SU-DHL-6 (cell line): ENCODE data around the gene FEM1B.

ENCODE experiments used
- EZH2phosphoT487 ChIP-seq: fragments of 200-600 bp; sonication (generic), shearing (Covaris generic); conservative IDR thresholded peaks from 2 replicates; pipeline ENCODE4 v1.6.1; 2018; ENCODE audit warnings: mild to moderate bottlenecking, antibody characterized with exemption, low read length, moderate library complexity, mixed read lengths
- TF ChIP-seq, protein P1 (sequence below): fragments of 200-600 bp; sonication (generic); IDR thresholded peaks from one replicate; pipeline ENCODE4 v1.5.1; 2017; ENCODE audit warnings: antibody characterized with exemption, mild to moderate bottlenecking, low read length, moderate library complexity; ENCODE audit not compliant: insufficient read depth, poor library complexity, severe bottlenecking

DNA sequence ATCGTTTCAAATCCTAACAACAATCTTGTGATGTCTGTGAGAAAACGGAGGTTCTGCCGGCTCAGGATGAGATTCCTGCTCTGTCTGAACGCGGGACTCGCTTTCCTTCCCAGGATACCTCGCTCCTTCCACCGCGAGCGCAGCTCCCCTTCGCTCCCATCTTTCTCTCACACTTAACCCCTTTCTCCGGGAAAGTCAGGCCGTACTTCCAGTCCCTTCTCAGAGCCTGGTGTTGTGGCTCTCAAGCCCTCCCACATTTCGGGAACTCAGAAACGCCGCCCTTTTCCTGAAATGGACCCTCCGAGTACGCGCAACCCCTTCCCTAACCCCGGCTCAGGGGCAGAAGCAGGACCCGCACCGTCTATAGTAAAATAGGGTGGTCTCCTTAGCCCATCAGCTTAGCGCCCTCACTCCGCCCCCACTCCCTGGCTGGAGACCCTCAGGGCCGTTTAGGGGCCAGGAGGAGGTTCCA, 378 bp upstream of the FEM1B start:
- TF ChIP-seq, protein P1, sequence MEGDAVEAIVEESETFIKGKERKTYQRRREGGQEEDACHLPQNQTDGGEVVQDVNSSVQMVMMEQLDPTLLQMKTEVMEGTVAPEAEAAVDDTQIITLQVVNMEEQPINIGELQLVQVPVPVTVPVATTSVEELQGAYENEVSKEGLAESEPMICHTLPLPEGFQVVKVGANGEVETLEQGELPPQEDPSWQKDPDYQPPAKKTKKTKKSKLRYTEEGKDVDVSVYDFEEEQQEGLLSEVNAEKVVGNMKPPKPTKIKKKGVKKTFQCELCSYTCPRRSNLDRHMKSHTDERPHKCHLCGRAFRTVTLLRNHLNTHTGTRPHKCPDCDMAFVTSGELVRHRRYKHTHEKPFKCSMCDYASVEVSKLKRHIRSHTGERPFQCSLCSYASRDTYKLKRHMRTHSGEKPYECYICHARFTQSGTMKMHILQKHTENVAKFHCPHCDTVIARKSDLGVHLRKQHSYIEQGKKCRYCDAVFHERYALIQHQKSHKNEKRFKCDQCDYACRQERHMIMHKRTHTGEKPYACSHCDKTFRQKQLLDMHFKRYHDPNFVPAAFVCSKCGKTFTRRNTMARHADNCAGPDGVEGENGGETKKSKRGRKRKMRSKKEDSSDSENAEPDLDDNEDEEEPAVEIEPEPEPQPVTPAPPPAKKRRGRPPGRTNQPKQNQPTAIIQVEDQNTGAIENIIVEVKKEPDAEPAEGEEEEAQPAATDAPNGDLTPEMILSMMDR = no peak
- TF ChIP-seq EZH2phosphoT487 = no peak
